ENCODE results near the gene GADL1.

Gene GADL1

GRCh38 chr3:30894521-30895251, at the start of gene GADL1:
GADL1 (minus strand) TSS chr3:30894661; CDS start chr3:30894614, 47 bp downstream.
- DNase-seq: no peak

GRCh38 chr3:30944124-30944523, 49.7 kb upstream of the GADL1 start:
- DNase-seq: no peak

- no peak for DNase-seq
Observed at GRCh38 chr3:30943206-30943605, 48.7 kb upstream of the GADL1 start.

- no peak for DNase-seq
Observed at GRCh38 chr3:30941342-30941741, 46.9 kb upstream of the GADL1 start.

- no peak for DNase-seq
Observed at GRCh38 chr3:30940740-30941139, 46.3 kb upstream of the GADL1 start.

- no peak for DNase-seq
Observed at GRCh38 chr3:30934208-30934550, 39.7 kb upstream of the GADL1 start.

GRCh38 chr3:30933478-30934207, 39.2 kb upstream of the GADL1 start:
- no peak for DNase-seq

GRCh38 chr3:30932513-30933098, 38.1 kb upstream of the GADL1 start:
- DNase-seq: no peak

GRCh38 chr3:30924763-30925162, 30.3 kb upstream of the GADL1 start:
- DNase-seq: no peak

- DNase-seq: no peak
Observed at GRCh38 chr3:30919564-30919963, 25.1 kb upstream of the GADL1 start.

- no peak for DNase-seq
Observed at GRCh38 chr3:30918761-30919160, 24.3 kb upstream of the GADL1 start.

- DNase-seq: no peak
Observed at GRCh38 chr3:30915782-30916181, 21.3 kb upstream of the GADL1 start.

- no peak for DNase-seq
Observed at GRCh38 chr3:30914696-30915095, 20.2 kb upstream of the GADL1 start.

- DNase-seq: no peak
Observed at GRCh38 chr3:30913176-30913575, 18.7 kb upstream of the GADL1 start.

GRCh38 chr3:30912301-30912700, 17.8 kb upstream of the GADL1 start:
- DNase-seq: no peak

GRCh38 chr3:30908456-30909037, 14.1 kb upstream of the GADL1 start:
- DNase-seq: no peak

- DNase-seq: no peak
Observed at GRCh38 chr3:30904996-30905395, 10.5 kb upstream of the GADL1 start.

GRCh38 chr3:30895329-30895728, 868 bp upstream of the GADL1 start:
- DNase-seq: no peak

GRCh38 chr3:30893678-30894325, 659 bp downstream of the GADL1 start:
- no peak for DNase-seq

- DNase-seq: no peak
Observed at GRCh38 chr3:30890907-30891306, 3.6 kb downstream of the GADL1 start.

GRCh38 chr3:30886888-30887287, 7.6 kb downstream of the GADL1 start:
- no peak for DNase-seq

- DNase-seq: no peak
Observed at GRCh38 chr3:30878862-30879261, 15.6 kb downstream of the GADL1 start.

- no peak for DNase-seq
Observed at GRCh38 chr3:30875505-30875904, 19.0 kb downstream of the GADL1 start.

Measured in DMS 273 treated with DMSO at 0.1 percent for 48 hours (cell line).